ENCODE results near the gene CDKN1B. TPM values are rescaled to one million over a fixed set of nuclear protein-coding genes. Genes with fewer than 3 reads are reported as not detected.

Gene CDKN1B
- polyA plus RNA-seq, 3 donors from 2014 or later, result 4.4 to 17.6 (median 17.4) TPM

GRCh38 chr12:12686925-12687324 is 30.2 kb upstream of the CDKN1B start:
- Mint-ChIP-seq H3K36me3 (no peaks in the 10 kb centered on the region), H3K27me3 (ENCODE audit: low read depth in 3 of 3) (peaks cover 0 to 2% (median 2%) of the 10 kb centered on the region in 3 donors), H3K27ac (no peak overlapping the region), H3K4me1 (no peaks in the 10 kb centered on the region), H3K9me3 (no peaks in the 10 kb centered on the region), H3K4me3 (no peak overlapping the region)
- DNase-seq, result no peak

- no peaks in the 10 kb centered on the region for H3K36me3 Mint-ChIP-seq
- no peaks in the 10 kb centered on the region for H3K4me1 Mint-ChIP-seq
- no peaks in the 10 kb centered on the region for H3K9me3 Mint-ChIP-seq
- DNase-seq, result no peak
- H3K27ac Mint-ChIP-seq, result no peak overlapping the region
- H3K4me3 Mint-ChIP-seq, result no peak overlapping the region
- peaks cover 0 to 2% (median 2%) of the 10 kb centered on the region in 3 donors for H3K27me3 Mint-ChIP-seq (ENCODE audit: low read depth in 3 of 3)
These were observed 27.4 kb upstream of the CDKN1B start for GRCh38 chr12:12689647-12690300.

GRCh38 chr12:12691549-12691948 is 25.6 kb upstream of the CDKN1B start:
- Mint-ChIP-seq H3K27ac (no peak overlapping the region), H3K4me1 (peaks cover 6 to 14% of the 10 kb centered on the region in 2 donors), H3K4me3 (no peak overlapping the region)

GRCh38 chr12:12693111-12693671 is 24.0 kb upstream of the CDKN1B start:
- Mint-ChIP-seq H3K27me3 (ENCODE audit: low read depth in 3 of 3) (peaks cover 16 to 20% (median 18%) of the 10 kb centered on the region in 3 donors), H3K9me3 (no peaks in the 10 kb centered on the region), H3K36me3 (no peaks in the 10 kb centered on the region), H3K27ac (no peak overlapping the region), H3K4me3 (no peak overlapping the region), H3K4me1 (peaks cover 19 to 30% of the 10 kb centered on the region in 2 donors)
- no peak for DNase-seq

More at GRCh38 chr12:12691549-12691948, 25.6 kb upstream of the CDKN1B start:
- no peaks in the 10 kb centered on the region for H3K36me3 Mint-ChIP-seq
- DNase-seq, result no peak
- no peaks in the 10 kb centered on the region for H3K9me3 Mint-ChIP-seq
- peaks cover 9 to 13% (median 12%) of the 10 kb centered on the region in 3 donors for H3K27me3 Mint-ChIP-seq (ENCODE audit: low read depth in 3 of 3)

GRCh38 chr12:12696562-12697383 is 20.4 kb upstream of the CDKN1B start:
- H3K9me3 Mint-ChIP-seq, result no peaks in the 10 kb centered on the region
- H3K4me3 Mint-ChIP-seq, result peak overlapping the region; percentile 91 to 99 (median 96)
- peaks cover 13 to 20% (median 18%) of the 10 kb centered on the region in 3 donors for H3K27me3 Mint-ChIP-seq (ENCODE audit: low read depth in 3 of 3)
- DNase-seq, result peak; percentile 93 to 96 (median 95)
- no peaks in the 10 kb centered on the region for H3K36me3 Mint-ChIP-seq
- H3K4me1 Mint-ChIP-seq, result peaks cover 20 to 39% of the 10 kb centered on the region in 2 donors
- H3K27ac Mint-ChIP-seq, result peak overlapping the region; percentile 99 to 100 (median 100)

GRCh38 chr12:12699345-12699744 is 17.8 kb upstream of the CDKN1B start:
- Mint-ChIP-seq H3K4me1 (peaks cover 30 to 51% of the 10 kb centered on the region in 2 donors), H3K36me3 (no peaks in the 10 kb centered on the region), H3K27ac (peak overlapping the region in 4 of 6 donors; percentile 18 to 66 (median 43)), H3K4me3 (no peak overlapping the region), H3K9me3 (no peaks in the 10 kb centered on the region), H3K27me3 (ENCODE audit: low read depth in 3 of 3) (peaks cover 13 to 20% (median 18%) of the 10 kb centered on the region in 3 donors)
- no peak for DNase-seq

- no peak for DNase-seq
- H3K4me1 Mint-ChIP-seq, result peaks cover 38 to 55% of the 10 kb centered on the region in 2 donors
- peaks cover 13 to 22% (median 18%) of the 10 kb centered on the region in 3 donors for H3K27me3 Mint-ChIP-seq (ENCODE audit: low read depth in 3 of 3)
- H3K4me3 Mint-ChIP-seq, result no peak overlapping the region
- peak overlapping the region in 1 of 6 donors; percentile 81 for H3K27ac Mint-ChIP-seq
- H3K36me3 Mint-ChIP-seq, result no peaks in the 10 kb centered on the region
- no peaks in the 10 kb centered on the region for H3K9me3 Mint-ChIP-seq
These were observed 16.9 kb upstream of the CDKN1B start for GRCh38 chr12:12700254-12700653.

GRCh38 chr12:12701457-12701856 is 15.7 kb upstream of the CDKN1B start:
- H3K4me1 Mint-ChIP-seq, result peaks cover 32 to 45% of the 10 kb centered on the region in 2 donors

GRCh38 chr12:12704593-12705230 is 12.5 kb upstream of the CDKN1B start:
- H3K4me1 Mint-ChIP-seq, result peaks cover 17 to 25% of the 10 kb centered on the region in 2 donors
- peaks cover 0 to 2% (median 0%) of the 10 kb centered on the region in 3 donors for H3K27me3 Mint-ChIP-seq (ENCODE audit: low read depth in 3 of 3)
- H3K36me3 Mint-ChIP-seq, result no peaks in the 10 kb centered on the region
- H3K4me3 Mint-ChIP-seq, result peak overlapping the region; percentile 44 to 70 (median 61)
- peak overlapping the region in 5 of 6 donors; percentile 2 to 88 (median 61) for H3K27ac Mint-ChIP-seq
- no peaks in the 10 kb centered on the region for H3K9me3 Mint-ChIP-seq
- DNase-seq, result peak; percentile 59 to 65 (median 59)

More at GRCh38 chr12:12701457-12701856, 15.7 kb upstream of the CDKN1B start:
- Mint-ChIP-seq H3K27me3 (ENCODE audit: low read depth in 3 of 3) (peaks cover 5 to 10% (median 10%) of the 10 kb centered on the region in 3 donors), H3K27ac (no peak overlapping the region), H3K4me3 (no peak overlapping the region), H3K36me3 (no peaks in the 10 kb centered on the region), H3K9me3 (no peaks in the 10 kb centered on the region)
- DNase-seq, result no peak

GRCh38 chr12:12705838-12706520 is 11.2 kb upstream of the CDKN1B start:
- Mint-ChIP-seq H3K9me3 (no peaks in the 10 kb centered on the region), H3K4me3 (no peak overlapping the region), H3K36me3 (no peaks in the 10 kb centered on the region), H3K27ac (no peak overlapping the region), H3K4me1 (peaks cover 17 to 23% of the 10 kb centered on the region in 2 donors), H3K27me3 (ENCODE audit: low read depth in 3 of 3) (peaks cover 0 to 2% (median 0%) of the 10 kb centered on the region in 3 donors)
- peak; percentile 60 to 79 (median 73) for DNase-seq

GRCh38 chr12:12713932-12714275 is 3.3 kb upstream of the CDKN1B start:
- Mint-ChIP-seq H3K36me3 (peaks cover 8 to 15% (median 12%) of the 10 kb centered on the region in 3 donors), H3K27me3 (ENCODE audit: low read depth in 3 of 3) (peaks cover 9 to 22% (median 16%) of the 10 kb centered on the region in 3 donors)

GRCh38 chr12:12714276-12715021 is 2.7 kb upstream of the CDKN1B start:
- H3K4me1 Mint-ChIP-seq, result peaks cover 48 to 51% of the 10 kb centered on the region in 2 donors
- H3K4me3 Mint-ChIP-seq, result peak overlapping the region; percentile 89 to 99 (median 94)
- H3K27me3 Mint-ChIP-seq (ENCODE audit: low read depth in 3 of 3), result peaks cover 10 to 23% (median 19%) of the 10 kb centered on the region in 3 donors
- peak; percentile 61 to 79 (median 71) for DNase-seq
- no peaks in the 10 kb centered on the region for H3K9me3 Mint-ChIP-seq
- peaks cover 13 to 20% (median 17%) of the 10 kb centered on the region in 3 donors for H3K36me3 Mint-ChIP-seq
- peak overlapping the region; percentile 93 to 100 (median 98) for H3K27ac Mint-ChIP-seq

More at GRCh38 chr12:12713932-12714275, 3.3 kb upstream of the CDKN1B start:
- Mint-ChIP-seq H3K9me3 (no peaks in the 10 kb centered on the region), H3K27ac (peak overlapping the region; percentile 93 to 100 (median 98)), H3K4me1 (peaks cover 42 to 46% of the 10 kb centered on the region in 2 donors), H3K4me3 (peak overlapping the region; percentile 89 to 99 (median 94))
- no peak for DNase-seq
